Stimulated activated naive CD8-positive, alpha-beta T cell treated with anti-CD3 and anti-CD28 coated beads, Interleukin-15, amount 100 ng/mL, for 72 hours (primary cell): ENCODE measurements around the gene IQSEC1.
A peak's percentile ranks its signal among the peaks of the same experiment; 100 is the strongest.

Source experiments
- ATAC-seq: fragments of 150-1000 bp; cut with Tn5 transposase; 2 replicates; pipeline ENCODE4 v1.10.0; 2021; ENCODE audit warnings: mild to moderate bottlenecking, moderate library complexity
- DNase-seq, 2 donors: peaks; one replicate each; pipeline ENCODE4 v3.0.0; 2021 to 2022
- H3K27ac Mint-ChIP-seq, 2 donors: one replicate each; pipeline ENCODE4 v1.8.0; 2022; ENCODE audit warnings: mild to moderate bottlenecking in 2 of 2, mixed read lengths in 2 of 2, moderate library complexity in 2 of 2
- H3K27me3 Mint-ChIP-seq: one replicate; pipeline ENCODE4 v1.8.0; 2022; ENCODE audit warnings: mixed read lengths
- H3K4me1 Mint-ChIP-seq: one replicate; pipeline ENCODE4 v1.8.0; 2022; ENCODE audit warnings: mild to moderate bottlenecking, mixed read lengths
- H3K4me3 Mint-ChIP-seq, 2 donors: one replicate each; pipeline ENCODE4 v1.8.0; 2022; ENCODE audit warnings: mild to moderate bottlenecking in 2 of 2, mixed read lengths in 2 of 2, moderate library complexity in 1 of 2
- H3K9me3 Mint-ChIP-seq, 2 donors: one replicate each; pipeline ENCODE4 v1.8.0; 2022; ENCODE audit warnings: mixed read lengths in 2 of 2

Gene IQSEC1

GRCh38 chr3:12898965-12899755 lies 174.1 kb downstream of the IQSEC1 start:
- no peak overlapping the region for H3K27ac Mint-ChIP-seq
- no peak overlapping the region for H3K4me3 Mint-ChIP-seq
- ATAC-seq (no peak), DNase-seq (no peak)
- no peaks in the 10 kb centered on the region for H3K4me1 Mint-ChIP-seq
- H3K9me3 Mint-ChIP-seq = no peaks in the 10 kb centered on the region
- no peaks in the 10 kb centered on the region for H3K27me3 Mint-ChIP-seq

- Mint-ChIP-seq H3K27me3 (no peaks in the 10 kb centered on the region), H3K27ac (no peak overlapping the region), H3K4me1 (no peaks in the 10 kb centered on the region), H3K4me3 (no peak overlapping the region), H3K9me3 (no peaks in the 10 kb centered on the region)
- ATAC-seq (no peak), DNase-seq (no peak)
Observed at GRCh38 chr3:12898290-12898964, 174.8 kb downstream of the IQSEC1 start.

- Mint-ChIP-seq H3K4me1 (no peaks in the 10 kb centered on the region), H3K4me3 (no peak overlapping the region), H3K9me3 (no peaks in the 10 kb centered on the region), H3K27me3 (no peaks in the 10 kb centered on the region), H3K27ac (peak overlapping the region in 1 of 2 donors; percentile 24)
- ATAC-seq (no peak), DNase-seq (no peak)
Observed at GRCh38 chr3:12897381-12898289, 175.6 kb downstream of the IQSEC1 start.

- Mint-ChIP-seq H3K4me1 (peaks cover 5% of the 10 kb centered on the region), H3K27ac (peak overlapping the region in 1 of 2 donors; percentile 62), H3K4me3 (no peak overlapping the region), H3K9me3 (no peaks in the 10 kb centered on the region), H3K27me3 (peaks cover under 1% of the 10 kb centered on the region)
- DNase-seq = no peak
- ATAC-seq = no peak
Observed at GRCh38 chr3:12896063-12896985, 176.9 kb downstream of the IQSEC1 start.

- ATAC-seq (no peak), DNase-seq (no peak)
- Mint-ChIP-seq H3K4me3 (no peak overlapping the region), H3K4me1 (peaks cover 9% of the 10 kb centered on the region), H3K27me3 (peaks cover 8% of the 10 kb centered on the region), H3K9me3 (no peaks in the 10 kb centered on the region), H3K27ac (peak overlapping the region in 1 of 2 donors; percentile 62)
Observed at GRCh38 chr3:12895391-12896062, 177.7 kb downstream of the IQSEC1 start.

- DNase-seq (no peak), ATAC-seq (no peak)
- no peaks in the 10 kb centered on the region for H3K9me3 Mint-ChIP-seq
- H3K27ac Mint-ChIP-seq = peak overlapping the region in 1 of 2 donors; percentile 59
- peaks cover 17% of the 10 kb centered on the region for H3K27me3 Mint-ChIP-seq
- no peak overlapping the region for H3K4me3 Mint-ChIP-seq
- H3K4me1 Mint-ChIP-seq = peaks cover 9% of the 10 kb centered on the region
Observed at GRCh38 chr3:12894629-12895028, 178.6 kb downstream of the IQSEC1 start.

- Mint-ChIP-seq H3K4me1 (peaks cover 9% of the 10 kb centered on the region), H3K9me3 (no peaks in the 10 kb centered on the region), H3K27me3 (peaks cover 19% of the 10 kb centered on the region), H3K4me3 (no peak overlapping the region), H3K27ac (no peak overlapping the region)
- no peak for ATAC-seq
- no peak for DNase-seq
Observed at GRCh38 chr3:12893852-12894251, 179.4 kb downstream of the IQSEC1 start.

GRCh38 chr3:12893247-12893646 lies 180.0 kb downstream of the IQSEC1 start:
- no peak for ATAC-seq
- H3K9me3 Mint-ChIP-seq = no peaks in the 10 kb centered on the region
- H3K4me3 Mint-ChIP-seq = no peak overlapping the region
- peaks cover 19% of the 10 kb centered on the region for H3K27me3 Mint-ChIP-seq
- no peak for DNase-seq
- H3K4me1 Mint-ChIP-seq = peaks cover 9% of the 10 kb centered on the region
- H3K27ac Mint-ChIP-seq = no peak overlapping the region

GRCh38 chr3:12892840-12893189 lies 180.4 kb downstream of the IQSEC1 start:
- H3K9me3 Mint-ChIP-seq = no peaks in the 10 kb centered on the region
- H3K27ac Mint-ChIP-seq = no peak overlapping the region
- peaks cover 9% of the 10 kb centered on the region for H3K4me1 Mint-ChIP-seq
- no peak for DNase-seq
- peak; percentile 57 for ATAC-seq
- no peak overlapping the region for H3K4me3 Mint-ChIP-seq
- peaks cover 23% of the 10 kb centered on the region for H3K27me3 Mint-ChIP-seq

- H3K4me3 Mint-ChIP-seq = peak overlapping the region; percentile 31 to 42
- ATAC-seq = peak; percentile 49
- H3K27me3 Mint-ChIP-seq = peaks cover 29% of the 10 kb centered on the region
- peak; percentile 36 to 39 for DNase-seq
- H3K9me3 Mint-ChIP-seq = no peaks in the 10 kb centered on the region
- peak overlapping the region; percentile 1 to 64 for H3K27ac Mint-ChIP-seq
- peaks cover 9% of the 10 kb centered on the region for H3K4me1 Mint-ChIP-seq
Observed at GRCh38 chr3:12891985-12892839, 181.0 kb downstream of the IQSEC1 start.

GRCh38 chr3:12891391-12891984 lies 181.7 kb downstream of the IQSEC1 start:
- Mint-ChIP-seq H3K27ac (peak overlapping the region in 1 of 2 donors; percentile 64), H3K27me3 (peaks cover 36% of the 10 kb centered on the region), H3K4me3 (peak overlapping the region; percentile 31 to 42), H3K4me1 (peaks cover 16% of the 10 kb centered on the region), H3K9me3 (no peaks in the 10 kb centered on the region)
- DNase-seq (no peak), ATAC-seq (no peak)

- no peak for DNase-seq
- Mint-ChIP-seq H3K4me1 (peaks cover 23% of the 10 kb centered on the region), H3K27me3 (peaks cover 38% of the 10 kb centered on the region)
Observed at GRCh38 chr3:12890610-12891390, 182.4 kb downstream of the IQSEC1 start.

GRCh38 chr3:12886736-12887135 lies 186.5 kb downstream of the IQSEC1 start:
- ATAC-seq (no peak), DNase-seq (no peak)
- Mint-ChIP-seq H3K27ac (no peak overlapping the region), H3K4me1 (peaks cover 23% of the 10 kb centered on the region), H3K4me3 (no peak overlapping the region), H3K9me3 (no peaks in the 10 kb centered on the region), H3K27me3 (peaks cover 38% of the 10 kb centered on the region)

More at GRCh38 chr3:12890610-12891390, 182.4 kb downstream of the IQSEC1 start:
- ATAC-seq = no peak
- Mint-ChIP-seq H3K9me3 (no peaks in the 10 kb centered on the region), H3K27ac (no peak overlapping the region), H3K4me3 (peak overlapping the region in 1 of 2 donors; percentile 17)
